Activated T-helper 9 cell treated with anti-CD3 and anti-CD28 coated beads, Interleukin-2, amount 50 U/mL, for 16 hours (primary cell): ENCODE results near the gene FAM221B.

Experiments
- DNase-seq: peaks from one replicate; pipeline ENCODE4 v3.0.0-alpha.2; 2020; ENCODE audit warnings: low read depth

The FAM221B gene

DNA sequence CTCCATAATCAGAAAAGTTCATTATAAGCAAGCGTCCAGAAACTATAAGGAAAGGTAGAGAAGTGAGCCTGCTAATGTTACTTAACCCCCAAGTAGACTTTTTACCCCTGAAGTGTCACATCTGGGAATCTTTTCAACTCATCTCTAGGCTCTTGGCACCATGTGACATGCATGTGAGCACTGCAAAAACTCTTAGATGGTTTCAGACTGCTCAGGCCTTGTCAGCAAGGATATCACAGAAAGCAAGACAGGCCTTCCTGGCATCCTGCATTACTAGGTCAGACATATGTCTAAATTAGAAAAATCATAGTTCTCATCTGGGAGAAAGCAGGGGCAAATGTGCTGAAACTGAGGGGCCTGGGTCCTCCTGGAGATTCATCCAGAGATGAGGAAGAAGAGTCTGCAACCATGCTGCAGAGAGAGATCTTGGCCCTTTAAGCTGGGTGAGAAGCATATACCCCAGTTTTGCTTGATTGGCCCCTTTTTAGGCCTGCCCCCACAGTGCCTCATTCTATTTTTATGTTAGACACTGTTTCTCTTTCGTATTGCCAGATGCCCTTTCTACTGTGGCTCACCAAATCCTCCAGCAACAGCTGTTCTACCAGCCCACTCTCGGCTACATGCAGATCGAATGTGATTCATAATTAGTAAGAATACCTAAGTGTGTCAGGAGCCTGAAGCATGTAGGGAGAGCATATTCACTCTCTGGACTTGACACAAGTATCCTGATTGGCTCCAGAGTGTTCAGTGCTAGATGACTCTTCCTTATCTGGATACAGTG, 19.4 kb upstream of the FAM221B start:
- DNase-seq: no peak

GRCh38 chr9:35845824-35846771, 17.6 kb upstream of the FAM221B start:
- no peak for DNase-seq

GRCh38 chr9:35844628-35845270, 16.2 kb upstream of the FAM221B start:
- DNase-seq: no peak

DNA sequence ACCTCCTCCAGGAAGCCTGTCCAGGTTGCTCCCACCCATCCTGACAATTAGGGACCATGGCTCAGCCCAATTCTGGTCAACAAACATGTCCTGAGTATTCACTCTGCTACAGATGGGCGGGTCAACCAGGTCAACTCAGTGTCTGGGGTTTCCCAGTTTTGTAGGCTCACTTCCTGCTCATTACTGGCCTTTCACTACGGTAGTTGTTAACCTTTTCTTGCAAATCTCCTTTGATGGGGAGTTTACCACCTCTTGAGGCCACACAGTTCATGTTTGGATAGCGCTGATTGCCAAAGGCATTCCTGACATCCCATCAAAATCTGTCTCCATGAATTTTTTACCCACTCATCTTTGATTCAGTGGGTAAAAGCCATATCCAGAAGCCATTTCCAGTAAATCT, 14.3 kb upstream of the FAM221B start:
- DNase-seq: no peak

DNA sequence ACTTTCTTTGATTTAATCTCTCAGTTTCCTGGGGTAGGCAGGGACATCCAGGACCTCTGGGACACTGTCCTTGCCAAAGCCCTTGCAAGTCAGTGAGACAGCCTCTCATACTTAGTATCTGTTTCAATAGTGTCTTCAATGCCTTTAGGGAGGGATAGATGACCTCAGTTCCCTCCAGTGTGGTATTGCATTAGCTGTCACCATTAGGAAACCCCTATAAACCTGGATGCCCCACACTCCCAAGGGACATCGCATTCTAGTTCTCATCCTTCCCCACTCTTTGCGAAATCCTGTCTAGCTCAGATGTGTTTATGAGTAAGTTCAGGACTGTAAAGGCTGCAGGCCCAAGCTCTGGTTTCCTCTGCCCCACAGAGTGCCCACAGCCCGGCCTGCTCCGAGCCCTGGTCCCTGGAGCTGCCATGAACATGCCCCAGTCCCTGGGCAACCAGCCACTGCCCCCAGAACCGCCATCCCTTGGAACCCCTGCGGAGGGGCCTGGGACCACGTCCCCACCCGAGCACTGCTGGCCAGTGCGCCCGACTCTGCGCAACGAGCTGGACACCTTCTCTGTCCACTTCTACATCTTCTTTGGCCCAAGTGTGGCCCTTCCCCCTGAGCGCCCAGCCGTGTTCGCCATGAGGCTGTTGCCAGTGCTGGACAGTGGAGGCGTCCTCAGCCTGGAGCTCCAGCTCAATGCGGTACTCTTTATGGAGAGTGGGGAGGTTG, 13.7 kb upstream of the FAM221B start:
- DNase-seq: no peak

- no peak for DNase-seq
These were observed 13.0 kb upstream of the FAM221B start for GRCh38 chr9:35841645-35841900.

GRCh38 chr9:35840881-35841644, 12.5 kb upstream of the FAM221B start:
- no peak for DNase-seq

GRCh38 chr9:35839926-35840325, 11.4 kb upstream of the FAM221B start:
- no peak for DNase-seq

DNA sequence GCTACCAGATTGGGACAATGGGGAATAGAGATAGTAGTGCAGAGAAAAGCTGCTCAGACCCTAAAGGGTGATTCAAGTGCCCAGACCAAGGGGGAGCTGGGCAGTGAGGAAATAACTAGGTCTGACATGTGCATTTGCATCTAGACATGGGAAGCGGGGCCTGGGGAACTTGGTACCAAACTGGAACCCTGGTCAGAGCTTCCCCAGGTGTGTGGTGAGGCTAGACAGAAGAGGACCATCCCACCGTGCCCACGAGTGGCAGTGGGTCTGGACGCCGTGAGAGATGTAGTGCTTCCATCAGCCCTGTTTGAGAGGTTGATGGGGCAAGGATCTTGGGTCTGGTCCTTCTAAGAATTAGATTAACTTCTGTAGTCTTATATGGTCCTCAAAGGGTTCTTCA, 8.1 kb upstream of the FAM221B start:
- no peak for DNase-seq

DNA sequence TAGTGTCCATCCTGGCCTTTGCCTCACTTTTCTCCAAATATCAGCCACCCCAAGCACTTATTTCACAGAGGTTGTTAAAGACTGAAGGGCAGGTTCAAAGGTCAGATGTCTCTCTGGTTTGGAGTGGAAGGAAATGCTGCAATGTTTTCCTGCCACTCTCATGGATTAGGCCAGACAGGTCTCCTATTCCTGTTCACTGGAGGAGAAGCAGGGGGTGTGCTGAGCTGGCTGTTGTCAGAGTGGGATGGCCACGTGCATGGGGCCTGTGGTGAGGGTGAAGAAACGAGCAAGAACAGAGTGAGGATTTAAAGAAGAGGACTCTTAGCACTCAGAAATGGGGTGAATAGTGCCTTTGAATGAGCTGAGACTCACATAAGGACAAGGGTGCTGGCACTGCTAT, 7.2 kb upstream of the FAM221B start:
- no peak for DNase-seq

- DNase-seq: no peak
These were observed 6.7 kb upstream of the FAM221B start for GRCh38 chr9:35835216-35835632.

DNA sequence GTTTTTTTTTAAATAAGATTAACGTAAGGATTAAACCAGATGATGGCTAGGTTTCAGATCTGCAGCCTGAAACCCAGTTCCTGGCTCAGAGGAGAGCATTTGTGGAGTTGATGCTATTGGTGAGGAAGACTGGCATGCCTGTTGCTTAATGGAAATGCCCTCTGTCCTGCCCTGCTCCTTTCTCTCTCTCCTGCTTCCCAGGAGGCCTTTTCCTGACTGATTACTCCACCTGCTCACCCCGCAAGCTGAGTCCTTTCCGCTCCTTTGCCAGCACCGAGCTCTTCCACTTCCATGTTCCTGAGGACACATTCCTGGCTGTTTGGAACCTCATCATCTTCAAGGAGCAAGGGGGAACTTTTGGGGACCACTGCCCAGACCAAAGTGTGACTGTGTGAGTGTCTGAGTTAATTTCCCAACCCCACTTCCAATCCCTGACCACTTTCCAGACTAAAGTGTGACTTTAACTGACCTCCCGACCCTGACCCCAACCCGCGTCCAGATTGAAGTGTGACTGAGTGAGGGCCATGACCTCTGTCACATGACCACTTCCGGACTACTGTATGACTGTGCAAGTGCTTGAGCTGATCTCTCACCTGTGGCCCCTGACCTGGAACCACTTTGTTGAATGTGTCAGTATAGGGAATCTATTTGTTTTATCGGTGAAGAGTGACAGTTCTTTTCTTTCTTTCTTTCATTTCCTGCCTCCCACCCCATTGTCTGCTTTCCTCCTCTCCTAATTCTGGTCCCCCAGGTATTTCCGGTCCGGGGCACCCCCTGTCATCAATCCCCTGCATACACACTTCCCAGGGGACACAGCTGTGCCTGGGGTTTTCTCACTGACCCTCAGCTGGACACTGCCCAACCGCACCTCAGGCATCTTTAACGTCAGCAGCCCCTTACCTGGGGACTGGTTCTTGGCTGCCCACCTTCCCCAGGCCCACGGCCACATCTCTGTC, 6.0 kb upstream of the FAM221B start:
- no peak for DNase-seq

DNA sequence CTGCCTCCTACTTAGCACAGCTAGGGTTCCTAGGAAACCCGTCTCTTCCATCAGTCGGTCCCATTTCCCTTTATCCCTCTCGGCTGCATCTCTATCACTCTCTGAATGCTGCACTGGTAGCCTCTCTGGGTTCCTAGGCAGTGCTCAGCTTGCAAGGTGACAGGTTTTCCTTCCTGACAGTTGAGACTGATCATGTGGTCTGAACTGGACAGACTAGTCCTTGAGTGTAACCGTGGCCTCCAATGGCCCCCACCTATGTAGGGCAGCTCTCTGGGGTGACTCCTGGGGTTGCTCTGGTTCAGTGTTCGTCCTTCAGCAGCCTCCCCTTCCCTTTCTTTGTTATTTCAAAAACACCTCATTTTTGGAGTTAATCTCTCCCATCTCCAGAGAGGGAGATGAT, 4.3 kb upstream of the FAM221B start:
- DNase-seq: no peak

DNA sequence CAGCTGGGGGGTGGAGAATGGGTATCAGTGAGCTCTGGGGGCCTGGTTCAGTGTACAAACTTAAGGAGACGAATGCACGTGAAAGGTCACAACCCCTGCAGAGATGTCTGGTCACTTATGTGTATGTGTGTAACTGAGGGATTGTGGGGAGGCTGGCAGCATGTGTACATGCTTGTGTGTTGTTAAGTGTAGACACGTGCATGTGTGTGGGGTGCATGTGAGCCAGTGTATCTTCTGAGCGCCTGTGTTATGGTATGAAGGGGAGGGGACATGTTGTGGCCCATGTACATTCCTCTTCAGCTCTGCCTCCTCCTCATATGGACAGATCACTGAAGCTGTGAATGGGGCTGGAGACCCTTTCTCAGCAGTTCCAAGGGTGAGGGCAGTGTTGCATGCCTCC, 2.5 kb upstream of the FAM221B start:
- no peak for DNase-seq

- DNase-seq: no peak
These were observed 1.2 kb upstream of the FAM221B start for GRCh38 chr9:35829764-35830096.

DNA sequence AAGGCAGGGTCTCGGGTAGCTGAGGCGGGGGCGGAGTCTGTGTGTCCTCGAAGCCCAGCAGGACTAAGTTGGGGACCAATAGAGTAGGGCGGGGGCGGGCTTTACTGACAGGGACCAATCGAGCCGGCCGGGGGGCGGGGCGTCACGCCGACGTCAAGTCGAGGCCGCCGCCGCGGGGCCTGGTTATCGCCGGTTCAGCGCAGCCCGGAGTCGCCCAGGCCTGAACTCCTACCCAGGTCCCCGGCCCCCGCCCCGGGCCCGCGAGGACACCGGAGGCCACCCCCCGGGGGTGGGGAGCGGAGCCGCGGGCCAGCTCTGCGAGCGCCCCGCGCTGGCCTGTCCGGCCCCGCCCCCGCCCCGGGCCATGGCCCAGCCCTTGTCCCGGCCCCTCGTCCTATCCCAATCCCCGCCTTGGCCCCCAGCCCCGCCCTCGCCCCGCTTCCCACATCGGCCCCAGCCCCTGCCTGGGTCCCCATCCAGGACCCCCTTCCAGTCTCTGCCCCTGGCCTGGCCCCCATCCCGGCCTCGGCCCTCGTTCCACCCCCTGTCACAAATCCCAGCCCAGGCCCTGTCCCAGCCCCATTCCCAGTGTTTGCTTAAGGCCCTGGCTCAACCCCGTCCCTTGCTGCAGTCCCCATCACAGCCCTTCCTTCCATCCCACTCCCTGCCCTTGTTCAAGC, 692 bp upstream of the FAM221B start, which contains the start of gene TMEM8B:
TMEM8B (plus strand) TSS at position 145 of the 680 bp plus-strand sequence; CDS start at position 365, 220 bp downstream.
- DNase-seq: peak; percentile 95

GRCh38 chr9:35827486-35827885, 1.0 kb downstream of the FAM221B start:
- no peak for DNase-seq

- no peak for DNase-seq
These were observed 2.3 kb downstream of the FAM221B start for GRCh38 chr9:35826071-35826701.

GRCh38 chr9:35822926-35823325, 5.6 kb downstream of the FAM221B start:
- no peak for DNase-seq
